ENCODE data around the gene PTAFR. TPM values are rescaled to one million over a fixed set of nuclear protein-coding genes. Genes with fewer than 3 reads are reported as not detected.

PTAFR gene
- total RNA-seq, 2 donors from 2014 or later = 2.2 to 3.9 TPM

DNA sequence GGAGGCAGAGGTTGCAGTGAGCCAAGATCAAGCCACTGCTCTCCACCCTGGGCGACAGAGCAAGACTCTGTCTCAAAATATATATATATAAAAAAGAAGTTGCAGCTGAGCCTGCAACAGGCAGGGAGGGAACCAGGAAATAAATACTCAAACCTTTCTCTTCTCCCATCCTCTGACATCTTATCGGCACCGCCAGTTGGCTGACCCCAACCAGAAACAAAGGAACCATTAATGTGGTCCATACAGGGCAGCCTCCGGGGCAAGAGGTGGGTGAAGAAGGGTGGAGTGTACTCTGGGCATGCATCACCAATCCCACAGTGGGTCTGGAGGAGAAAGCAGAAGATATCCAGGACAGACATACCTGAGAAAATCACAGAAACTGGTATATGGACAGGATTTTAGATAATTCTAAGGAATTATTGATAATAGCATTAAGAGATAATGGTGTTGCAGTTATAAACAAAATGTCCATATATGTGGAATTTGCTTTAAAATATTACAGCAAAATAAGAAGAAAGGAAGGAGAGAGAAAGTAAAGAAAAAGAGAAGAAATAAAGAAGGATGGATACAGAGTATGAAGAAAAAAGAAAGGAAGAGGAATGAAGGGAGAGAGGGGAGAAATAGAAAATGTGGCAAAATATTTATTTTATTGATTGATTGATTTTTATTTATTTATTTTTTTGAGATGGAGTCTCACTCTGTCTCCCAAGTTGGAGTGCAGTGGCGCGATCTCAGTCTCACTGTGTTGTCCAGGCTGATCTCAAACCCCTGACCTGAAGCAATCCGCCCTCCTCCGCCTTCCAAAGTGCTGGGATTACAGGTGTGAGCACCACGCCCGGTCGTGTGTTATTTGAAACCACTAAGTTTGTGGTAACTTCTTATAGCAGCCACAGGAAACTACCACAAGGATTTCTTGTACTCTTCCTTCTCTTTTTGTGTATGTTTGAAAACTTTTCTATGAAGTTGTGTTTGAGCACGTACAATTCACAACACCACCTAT, 4.1 kb upstream of the PTAFR start:
- intact Hi-C loops (cut with DNase I) = no loop called here
- TF ChIP-seq, protein P1, sequence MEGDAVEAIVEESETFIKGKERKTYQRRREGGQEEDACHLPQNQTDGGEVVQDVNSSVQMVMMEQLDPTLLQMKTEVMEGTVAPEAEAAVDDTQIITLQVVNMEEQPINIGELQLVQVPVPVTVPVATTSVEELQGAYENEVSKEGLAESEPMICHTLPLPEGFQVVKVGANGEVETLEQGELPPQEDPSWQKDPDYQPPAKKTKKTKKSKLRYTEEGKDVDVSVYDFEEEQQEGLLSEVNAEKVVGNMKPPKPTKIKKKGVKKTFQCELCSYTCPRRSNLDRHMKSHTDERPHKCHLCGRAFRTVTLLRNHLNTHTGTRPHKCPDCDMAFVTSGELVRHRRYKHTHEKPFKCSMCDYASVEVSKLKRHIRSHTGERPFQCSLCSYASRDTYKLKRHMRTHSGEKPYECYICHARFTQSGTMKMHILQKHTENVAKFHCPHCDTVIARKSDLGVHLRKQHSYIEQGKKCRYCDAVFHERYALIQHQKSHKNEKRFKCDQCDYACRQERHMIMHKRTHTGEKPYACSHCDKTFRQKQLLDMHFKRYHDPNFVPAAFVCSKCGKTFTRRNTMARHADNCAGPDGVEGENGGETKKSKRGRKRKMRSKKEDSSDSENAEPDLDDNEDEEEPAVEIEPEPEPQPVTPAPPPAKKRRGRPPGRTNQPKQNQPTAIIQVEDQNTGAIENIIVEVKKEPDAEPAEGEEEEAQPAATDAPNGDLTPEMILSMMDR (IDR thresholded peaks at IDR 0.05) = no peak
- no peak for DNase-seq
- no peak overlapping the region for H3K9ac ChIP-seq (ENCODE audit: low read depth in 2 of 2, low read length in 2 of 2)
- no peaks in the 10 kb centered on the region for H3K36me3 ChIP-seq
- no peaks in the 10 kb centered on the region for H3K9me3 ChIP-seq
- H3K4me3 ChIP-seq = no peak overlapping the region
- H3K27me3 ChIP-seq = no peaks in the 10 kb centered on the region
- no peak overlapping the region for H3K27ac ChIP-seq
- no peaks in the 10 kb centered on the region for H3K4me1 ChIP-seq

DNA sequence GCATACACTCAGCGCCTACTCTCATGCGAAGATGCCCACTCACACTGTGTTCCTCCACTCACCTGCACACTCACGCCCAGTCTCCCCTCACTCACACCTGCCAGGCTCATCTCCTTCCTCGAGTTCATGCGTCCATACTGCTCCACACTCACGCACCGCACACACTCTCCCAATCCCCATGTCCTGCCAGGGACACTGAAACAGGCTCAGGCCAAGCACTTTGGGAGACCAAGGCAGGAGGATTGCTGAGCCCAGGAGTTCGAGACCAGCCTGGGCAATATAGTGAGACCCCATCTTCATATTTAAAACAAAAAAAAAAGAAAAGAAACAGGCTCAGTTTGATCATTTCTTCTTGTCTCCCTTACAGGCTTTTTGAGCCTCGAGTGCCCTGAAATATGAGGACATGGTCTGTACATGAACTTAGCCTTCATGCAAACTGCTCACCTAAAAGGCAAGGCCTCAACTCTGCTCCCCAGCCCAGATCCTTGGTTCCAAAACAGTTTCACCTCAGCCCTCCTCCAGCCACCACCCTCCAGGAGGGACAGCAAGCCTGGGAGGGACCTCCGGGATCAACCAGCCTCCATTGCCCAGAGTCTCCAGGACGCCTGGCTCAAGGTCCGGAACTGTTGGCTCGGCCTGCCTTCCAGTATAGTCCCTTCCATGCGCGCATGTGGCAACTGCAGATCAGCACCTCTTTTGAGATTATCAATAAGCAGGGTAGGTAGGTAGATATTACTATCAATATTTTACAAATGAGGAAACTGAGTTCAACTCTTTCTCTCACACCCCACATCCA, 2.4 kb upstream of the PTAFR start:
- Histone ChIP-seq H3K9ac (ENCODE audit: low read depth in 2 of 2, low read length in 2 of 2) (no peak overlapping the region), H3K27me3 (no peaks in the 10 kb centered on the region), H3K9me3 (no peaks in the 10 kb centered on the region), H3K27ac (no peak overlapping the region), H3K4me1 (no peaks in the 10 kb centered on the region), H3K36me3 (no peaks in the 10 kb centered on the region), H3K4me3 (no peak overlapping the region)
- DNase-seq = no peak
- TF ChIP-seq, protein P1 (IDR thresholded peaks at IDR 0.05) = no peak
- intact Hi-C loops (cut with DNase I) = no loop called here

DNA sequence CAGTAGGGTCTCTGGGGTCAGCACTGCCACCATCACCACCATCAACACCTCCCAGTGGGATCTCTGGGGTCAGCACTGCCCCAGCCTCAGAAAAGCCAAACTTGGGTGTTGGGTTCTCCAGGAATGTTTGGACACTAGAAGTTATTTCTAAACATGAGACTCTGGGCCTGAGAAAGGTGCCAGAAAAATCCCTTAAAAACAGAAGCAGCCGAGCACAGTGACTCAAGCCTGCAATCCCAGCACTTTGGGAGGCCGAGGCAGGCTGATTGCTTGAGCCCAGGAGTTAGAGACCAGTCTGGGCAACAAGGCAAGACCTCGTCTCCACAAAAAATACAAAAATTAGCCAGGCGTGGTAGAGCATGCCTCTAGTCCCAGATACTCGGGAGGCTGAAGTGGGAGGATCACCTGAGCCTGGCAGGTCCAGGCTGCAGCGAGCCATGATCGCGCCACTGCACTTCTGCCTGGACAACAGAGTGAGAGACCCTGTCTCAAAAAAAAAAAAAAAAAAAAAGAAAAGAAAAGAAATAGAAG, 470 bp downstream of the PTAFR start:
- intact Hi-C loops (cut with DNase I) = no loop called here
- no peaks in the 10 kb centered on the region for H3K9me3 ChIP-seq
- TF ChIP-seq, protein P1 (IDR thresholded peaks at IDR 0.05) = no peak
- peak overlapping the region in 1 of 2 donors; percentile 26 for H3K9ac ChIP-seq (ENCODE audit: low read depth in 2 of 2, low read length in 2 of 2)
- no peak overlapping the region for H3K4me3 ChIP-seq
- peak overlapping the region; percentile 40 for H3K27ac ChIP-seq
- no peaks in the 10 kb centered on the region for H3K36me3 ChIP-seq
- peaks cover 15% of the 10 kb centered on the region for H3K4me1 ChIP-seq
- no peak for DNase-seq
- no peaks in the 10 kb centered on the region for H3K27me3 ChIP-seq

DNA sequence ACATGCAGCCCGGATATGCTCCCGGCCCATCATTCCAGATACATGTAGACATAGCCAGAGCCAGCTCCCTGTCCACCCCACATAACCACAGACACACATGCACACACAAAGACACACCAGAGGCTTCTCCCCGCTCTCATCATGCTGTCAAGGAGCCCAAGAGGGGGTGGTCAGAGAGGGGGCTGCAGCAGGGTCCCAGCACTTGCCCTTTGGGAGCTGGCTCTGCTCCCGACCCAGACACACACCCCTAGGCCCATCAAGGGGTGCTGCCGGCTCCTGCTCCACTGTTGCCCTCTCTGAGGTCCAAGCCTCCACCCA, 2.6 kb downstream of the PTAFR start:
- intact Hi-C loops (cut with DNase I) = no loop called here
- H3K9ac ChIP-seq (ENCODE audit: low read depth in 2 of 2, low read length in 2 of 2) = peak overlapping the region in 1 of 2 donors; percentile 24
- H3K36me3 ChIP-seq = no peaks in the 10 kb centered on the region
- peak overlapping the region; percentile 75 for H3K27ac ChIP-seq
- no peak for DNase-seq
- peaks cover 15% of the 10 kb centered on the region for H3K4me1 ChIP-seq
- no peak overlapping the region for H3K4me3 ChIP-seq
- H3K27me3 ChIP-seq = no peaks in the 10 kb centered on the region
- H3K9me3 ChIP-seq = no peaks in the 10 kb centered on the region
- TF ChIP-seq, protein P1 (IDR thresholded peaks at IDR 0.05) = no peak

DNA sequence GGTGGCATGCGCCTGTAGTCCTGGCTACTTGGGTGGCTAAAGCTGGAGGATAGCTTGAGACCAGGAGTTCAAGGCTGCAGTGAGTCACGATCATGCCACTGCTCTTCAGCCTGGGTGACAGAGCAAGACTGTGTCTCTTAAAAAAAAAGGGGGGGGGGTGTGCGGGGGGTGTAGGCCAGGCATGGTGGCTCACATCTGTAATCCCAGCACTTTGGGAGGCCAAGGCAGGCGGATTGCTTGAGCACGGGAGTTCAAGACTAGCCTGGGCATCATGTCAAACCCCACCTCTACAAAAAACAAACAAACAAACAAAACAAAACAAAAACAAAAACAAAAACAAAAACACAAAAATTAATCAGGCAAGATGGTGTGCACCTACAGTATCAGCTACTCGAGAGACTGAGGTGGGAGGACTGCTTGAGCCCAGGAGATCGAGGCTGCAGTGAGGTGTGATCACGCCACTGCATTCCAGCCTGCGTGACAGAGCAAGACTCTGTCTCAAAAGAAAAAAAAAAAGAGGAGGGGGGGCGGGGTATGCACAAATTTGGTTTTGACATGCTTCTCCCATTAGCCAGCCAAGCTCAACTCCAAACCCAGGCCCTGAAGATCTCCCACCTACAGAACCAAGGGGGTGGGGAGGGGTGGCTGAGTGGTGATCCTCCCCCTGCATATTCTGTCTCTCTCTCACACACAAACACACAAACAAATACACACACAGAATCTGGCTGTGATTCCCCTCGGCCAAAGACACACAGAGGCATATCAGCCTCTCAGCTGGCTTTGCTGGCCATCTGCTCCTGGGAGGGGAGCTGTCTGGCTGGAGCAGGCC, 3.1 kb downstream of the PTAFR start:
- no peaks in the 10 kb centered on the region for H3K36me3 ChIP-seq
- intact Hi-C loops (cut with DNase I) = no loop called here
- no peak for DNase-seq
- H3K27ac ChIP-seq = peak overlapping the region; percentile 75
- no peak overlapping the region for H3K4me3 ChIP-seq
- no peak overlapping the region for H3K9ac ChIP-seq (ENCODE audit: low read depth in 2 of 2, low read length in 2 of 2)
- TF ChIP-seq, protein P1 (IDR thresholded peaks at IDR 0.05) = no peak
- no peaks in the 10 kb centered on the region for H3K9me3 ChIP-seq
- H3K4me1 ChIP-seq = peaks cover 15% of the 10 kb centered on the region
- no peaks in the 10 kb centered on the region for H3K27me3 ChIP-seq
